C4-2B (cell line): ENCODE results near the gene PHACTR1.

Source experiments
- ZFX ChIP-seq: fragments of 450-650 bp; IDR thresholded peaks from 2 replicates; pipeline ENCODE4 v1.6.1; 2017
- TF ChIP-seq, protein P1 (sequence below): fragments of 450-650 bp; conservative IDR thresholded peaks from 2 replicates; pipeline ENCODE4 v1.5.1; 2017; ENCODE audit warnings: mild to moderate bottlenecking

DNA sequence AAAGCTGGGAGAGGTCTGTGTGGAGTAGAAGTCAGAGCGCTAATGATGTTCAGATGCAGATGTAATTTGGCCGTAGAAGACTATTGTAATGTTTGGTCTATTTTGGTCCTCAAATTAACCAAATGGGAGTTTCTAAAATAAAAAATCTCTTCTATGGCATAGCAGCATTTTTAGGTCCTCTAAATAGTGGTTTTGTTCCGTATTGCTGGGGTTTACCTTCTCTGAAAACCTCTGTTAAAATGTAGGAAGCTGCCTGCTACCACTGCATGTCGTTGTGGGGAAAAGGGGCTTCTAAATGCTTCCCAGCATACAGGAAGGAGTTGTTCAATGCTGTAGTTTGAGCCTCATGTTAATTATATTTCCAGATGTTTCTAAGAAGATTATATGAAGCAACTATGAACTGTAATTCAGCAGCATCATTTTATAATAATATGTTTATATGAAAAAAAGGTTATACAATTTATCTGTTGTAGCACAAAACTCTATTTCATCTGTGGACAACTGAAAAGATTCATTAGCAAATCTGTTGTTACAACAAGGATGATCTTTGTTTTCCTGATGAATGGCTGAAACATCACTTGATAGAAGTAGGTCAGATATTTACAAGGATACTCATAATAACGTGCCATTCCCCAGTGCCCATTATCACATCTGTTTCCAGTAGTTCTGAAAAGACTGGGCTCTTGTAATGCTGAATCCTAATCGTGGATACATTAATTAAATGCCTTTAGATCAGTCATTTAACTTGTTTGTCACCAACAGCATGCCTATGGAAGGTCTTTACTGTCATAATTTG, 355.2 kb downstream of the PHACTR1 start:
- TF ChIP-seq, protein P1, sequence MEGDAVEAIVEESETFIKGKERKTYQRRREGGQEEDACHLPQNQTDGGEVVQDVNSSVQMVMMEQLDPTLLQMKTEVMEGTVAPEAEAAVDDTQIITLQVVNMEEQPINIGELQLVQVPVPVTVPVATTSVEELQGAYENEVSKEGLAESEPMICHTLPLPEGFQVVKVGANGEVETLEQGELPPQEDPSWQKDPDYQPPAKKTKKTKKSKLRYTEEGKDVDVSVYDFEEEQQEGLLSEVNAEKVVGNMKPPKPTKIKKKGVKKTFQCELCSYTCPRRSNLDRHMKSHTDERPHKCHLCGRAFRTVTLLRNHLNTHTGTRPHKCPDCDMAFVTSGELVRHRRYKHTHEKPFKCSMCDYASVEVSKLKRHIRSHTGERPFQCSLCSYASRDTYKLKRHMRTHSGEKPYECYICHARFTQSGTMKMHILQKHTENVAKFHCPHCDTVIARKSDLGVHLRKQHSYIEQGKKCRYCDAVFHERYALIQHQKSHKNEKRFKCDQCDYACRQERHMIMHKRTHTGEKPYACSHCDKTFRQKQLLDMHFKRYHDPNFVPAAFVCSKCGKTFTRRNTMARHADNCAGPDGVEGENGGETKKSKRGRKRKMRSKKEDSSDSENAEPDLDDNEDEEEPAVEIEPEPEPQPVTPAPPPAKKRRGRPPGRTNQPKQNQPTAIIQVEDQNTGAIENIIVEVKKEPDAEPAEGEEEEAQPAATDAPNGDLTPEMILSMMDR = no peak
- TF ChIP-seq ZFX = no peak
